ENCODE measurements around the gene PAK1.

Gene PAK1

GRCh38 chr11:77455740-77456139, 18.2 kb downstream of the PAK1 start:
- ATAC-seq: no peak
- H3K27ac Mint-ChIP-seq: no peak overlapping the region

GRCh38 chr11:77454867-77455655, 18.8 kb downstream of the PAK1 start:
- ATAC-seq (no peak), DNase-seq (no peak)
- Mint-ChIP-seq H3K4me3 (no peak overlapping the region), H3K9me3 (no peaks in the 10 kb centered on the region), H3K4me1 (peaks cover 22% of the 10 kb centered on the region), H3K27ac (no peak overlapping the region), H3K27me3 (no peaks in the 10 kb centered on the region)

More at GRCh38 chr11:77455740-77456139, 18.2 kb downstream of the PAK1 start:
- H3K4me3 Mint-ChIP-seq: no peak overlapping the region
- no peaks in the 10 kb centered on the region for H3K27me3 Mint-ChIP-seq
- DNase-seq: no peak
- H3K9me3 Mint-ChIP-seq: no peaks in the 10 kb centered on the region
- peaks cover 15% of the 10 kb centered on the region for H3K4me1 Mint-ChIP-seq

GRCh38 chr11:77450227-77450626, 23.7 kb downstream of the PAK1 start:
- no peaks in the 10 kb centered on the region for H3K27me3 Mint-ChIP-seq
- no peak overlapping the region for H3K27ac Mint-ChIP-seq
- no peaks in the 10 kb centered on the region for H3K9me3 Mint-ChIP-seq
- ATAC-seq: peak; percentile 37
- no peak for DNase-seq
- H3K4me1 Mint-ChIP-seq: peaks cover 56% of the 10 kb centered on the region
- H3K4me3 Mint-ChIP-seq: no peak overlapping the region

- H3K27me3 Mint-ChIP-seq: no peaks in the 10 kb centered on the region
- peaks cover 56% of the 10 kb centered on the region for H3K4me1 Mint-ChIP-seq
- ATAC-seq (peak; percentile 54), DNase-seq (no peak)
- H3K9me3 Mint-ChIP-seq: no peaks in the 10 kb centered on the region
- no peak overlapping the region for H3K27ac Mint-ChIP-seq
- peak overlapping the region; percentile 37 to 56 for H3K4me3 Mint-ChIP-seq
These were observed 24.1 kb downstream of the PAK1 start for GRCh38 chr11:77449784-77450183.

- Mint-ChIP-seq H3K4me1 (peaks cover 56% of the 10 kb centered on the region), H3K9me3 (no peaks in the 10 kb centered on the region), H3K27me3 (no peaks in the 10 kb centered on the region), H3K4me3 (peak overlapping the region; percentile 68 to 74), H3K27ac (peak overlapping the region; percentile 68 to 93)
- DNase-seq (no peak), ATAC-seq (peak; percentile 66)
These were observed 24.8 kb downstream of the PAK1 start for GRCh38 chr11:77449060-77449521.

GRCh38 chr11:77448269-77448668, 25.6 kb downstream of the PAK1 start:
- Mint-ChIP-seq H3K4me3 (peak overlapping the region in 1 of 2 donors; percentile 74), H3K27ac (no peak overlapping the region), H3K9me3 (no peaks in the 10 kb centered on the region), H3K27me3 (no peaks in the 10 kb centered on the region), H3K4me1 (peaks cover 56% of the 10 kb centered on the region)
- ATAC-seq (no peak), DNase-seq (no peak)

GRCh38 chr11:77446911-77447629, 26.8 kb downstream of the PAK1 start:
- H3K4me3 Mint-ChIP-seq: no peak overlapping the region
- H3K9me3 Mint-ChIP-seq: no peaks in the 10 kb centered on the region
- DNase-seq (no peak), ATAC-seq (no peak)
- peaks cover 56% of the 10 kb centered on the region for H3K4me1 Mint-ChIP-seq
- no peaks in the 10 kb centered on the region for H3K27me3 Mint-ChIP-seq
- no peak overlapping the region for H3K27ac Mint-ChIP-seq

- no peak overlapping the region for H3K4me3 Mint-ChIP-seq
- H3K27me3 Mint-ChIP-seq: no peaks in the 10 kb centered on the region
- DNase-seq: no peak
These were observed 29.6 kb downstream of the PAK1 start for GRCh38 chr11:77444261-77444660.

GRCh38 chr11:77442394-77443053, 31.4 kb downstream of the PAK1 start:
- DNase-seq: no peak
- H3K27ac Mint-ChIP-seq: peak overlapping the region; percentile 68 to 72
- no peak overlapping the region for H3K4me3 Mint-ChIP-seq
- no peaks in the 10 kb centered on the region for H3K27me3 Mint-ChIP-seq
- peaks cover 19% of the 10 kb centered on the region for H3K4me1 Mint-ChIP-seq
- ATAC-seq: peak; percentile 54
- H3K9me3 Mint-ChIP-seq: no peaks in the 10 kb centered on the region

More at GRCh38 chr11:77444261-77444660, 29.6 kb downstream of the PAK1 start:
- H3K27ac Mint-ChIP-seq: no peak overlapping the region
- ATAC-seq: no peak
- no peaks in the 10 kb centered on the region for H3K9me3 Mint-ChIP-seq
- peaks cover 37% of the 10 kb centered on the region for H3K4me1 Mint-ChIP-seq

- Mint-ChIP-seq H3K9me3 (no peaks in the 10 kb centered on the region), H3K27me3 (no peaks in the 10 kb centered on the region), H3K4me3 (no peak overlapping the region), H3K4me1 (peaks cover 8% of the 10 kb centered on the region), H3K27ac (no peak overlapping the region)
- DNase-seq: no peak
- ATAC-seq: no peak
These were observed 32.5 kb downstream of the PAK1 start for GRCh38 chr11:77441426-77441825.

- Mint-ChIP-seq H3K27me3 (no peaks in the 10 kb centered on the region), H3K4me3 (no peak overlapping the region), H3K9me3 (no peaks in the 10 kb centered on the region), H3K27ac (no peak overlapping the region), H3K4me1 (peaks cover 3% of the 10 kb centered on the region)
- no peak for DNase-seq
- no peak for ATAC-seq
These were observed 33.2 kb downstream of the PAK1 start for GRCh38 chr11:77440678-77441077.

GRCh38 chr11:77438487-77438886, 35.4 kb downstream of the PAK1 start:
- no peaks in the 10 kb centered on the region for H3K27me3 Mint-ChIP-seq
- no peaks in the 10 kb centered on the region for H3K4me1 Mint-ChIP-seq
- no peak overlapping the region for H3K27ac Mint-ChIP-seq
- H3K4me3 Mint-ChIP-seq: no peak overlapping the region
- no peaks in the 10 kb centered on the region for H3K9me3 Mint-ChIP-seq
- DNase-seq: no peak
- ATAC-seq: no peak

GRCh38 chr11:77436969-77437368, 36.9 kb downstream of the PAK1 start:
- H3K27ac Mint-ChIP-seq: no peak overlapping the region
- DNase-seq (no peak), ATAC-seq (no peak)
- H3K27me3 Mint-ChIP-seq: no peaks in the 10 kb centered on the region
- no peak overlapping the region for H3K4me3 Mint-ChIP-seq
- no peaks in the 10 kb centered on the region for H3K4me1 Mint-ChIP-seq
- H3K9me3 Mint-ChIP-seq: no peaks in the 10 kb centered on the region

- ATAC-seq: no peak
- no peaks in the 10 kb centered on the region for H3K9me3 Mint-ChIP-seq
- H3K4me1 Mint-ChIP-seq: no peaks in the 10 kb centered on the region
- H3K27ac Mint-ChIP-seq: no peak overlapping the region
- no peak for DNase-seq
- H3K27me3 Mint-ChIP-seq: no peaks in the 10 kb centered on the region
- no peak overlapping the region for H3K4me3 Mint-ChIP-seq
These were observed 37.4 kb downstream of the PAK1 start for GRCh38 chr11:77436506-77436905.

GRCh38 chr11:77435972-77436371, 37.9 kb downstream of the PAK1 start:
- Mint-ChIP-seq H3K4me1 (no peaks in the 10 kb centered on the region), H3K9me3 (no peaks in the 10 kb centered on the region), H3K27ac (no peak overlapping the region), H3K27me3 (no peaks in the 10 kb centered on the region), H3K4me3 (no peak overlapping the region)
- ATAC-seq: no peak
- DNase-seq: no peak

- no peak for DNase-seq
- no peak for ATAC-seq
- Mint-ChIP-seq H3K4me3 (no peak overlapping the region), H3K27me3 (peaks cover 7% of the 10 kb centered on the region), H3K27ac (no peak overlapping the region), H3K9me3 (no peaks in the 10 kb centered on the region), H3K4me1 (no peaks in the 10 kb centered on the region)
These were observed 42.1 kb downstream of the PAK1 start for GRCh38 chr11:77431813-77432212.
